Measurements from ENCODE around the gene CREBRF. TPM values are rescaled to one million over a fixed set of nuclear protein-coding genes. Genes with fewer than 3 reads are reported as not detected.

The CREBRF gene
- total and polyA plus RNA-seq, 2 donors (not counting 3 experiments of a cell fraction or from before 2014, with no cell fraction given), result 2.7 to 8.8 TPM

DNA sequence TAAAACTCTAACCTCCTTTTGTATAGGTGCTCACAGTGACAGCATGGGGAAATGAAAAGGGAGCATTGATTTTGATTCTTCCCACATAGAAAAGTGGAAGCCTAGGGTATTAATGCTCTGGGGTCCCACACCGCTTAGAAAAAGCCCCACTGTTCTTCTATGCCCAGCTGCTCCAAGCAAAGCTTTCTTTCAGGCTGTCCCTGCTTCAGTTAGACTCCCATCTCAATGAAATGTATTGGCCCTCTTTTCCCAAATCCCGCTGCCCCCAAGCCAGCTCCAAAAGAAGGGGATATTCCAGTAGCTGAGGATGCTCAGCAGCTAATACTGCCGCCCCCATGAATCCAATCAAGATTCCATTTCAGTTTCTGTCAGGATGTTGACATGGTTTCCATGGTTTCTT, 17.0 kb upstream of the CREBRF start:
- Histone ChIP-seq H3K27me3 (ENCODE audit: control insufficient read depth in 2 of 2, insufficient read depth in 2 of 2, low read length in 2 of 2) (no peaks in the 10 kb centered on the region), H3K79me2 (ENCODE audit: control insufficient read depth, insufficient read depth, low read length) (no peaks in the 10 kb centered on the region), H3K9me3 (replicated peaks; ENCODE audit: control insufficient read depth, insufficient read depth, low read length) (no peaks in the 10 kb centered on the region), H4K20me1 (replicated peaks; ENCODE audit: control insufficient read depth, extremely low read depth, insufficient read depth, low read length) (no peaks in the 10 kb centered on the region), H3K9ac (replicated peaks; ENCODE audit: extremely low read depth, insufficient read depth, low read length) (no peak overlapping the region), H2AFZ (ENCODE audit: low read depth, low read length) (no peak overlapping the region), H3K4me1 (ENCODE audit: control insufficient read depth, extremely low read depth, insufficient read depth, low read length) (peaks cover 14% of the 10 kb centered on the region), H3K36me3 (ENCODE audit: control insufficient read depth in 2 of 2, extremely low read depth in 1 of 2, insufficient read depth in 2 of 2, low read length in 2 of 2) (peaks cover 0 to 4% of the 10 kb centered on the region in 2 experiments), H3K27ac (ENCODE audit: insufficient read depth, low read depth, low read length) (no peak overlapping the region), H3K4me2 (ENCODE audit: insufficient read depth, low read length) (no peak overlapping the region), H3K9me1 (replicated peaks; ENCODE audit: control insufficient read depth, extremely low read depth, insufficient read depth, low read length) (no peaks in the 10 kb centered on the region), H3K4me3 (replicated peaks in 1 of 3; ENCODE audit: insufficient read depth in 1 of 3, low read depth in 1 of 3, low read length in 3 of 3) (no peak overlapping the region)
- ChIA-PET CTCF (interaction anchor here (1.2 to 1.9 kb wide), 2 partner anchors 10 to 332 kb away, joined by 3 to 5 read pairs; no protein-coding TSS in a partner anchor), POLR2A (no interaction called here)
- no peak for TF ChIP-seq POLR2AphosphoS5 (IDR thresholded peaks at IDR 0.05; ENCODE audit: insufficient read depth, low read depth, low read length)
- TF ChIP-seq GATA2 (IDR thresholded peaks at IDR 0.05; ENCODE audit: insufficient read depth, insufficient read length, low read depth, low read length), result no peak
- TF ChIP-seq, protein P1, sequence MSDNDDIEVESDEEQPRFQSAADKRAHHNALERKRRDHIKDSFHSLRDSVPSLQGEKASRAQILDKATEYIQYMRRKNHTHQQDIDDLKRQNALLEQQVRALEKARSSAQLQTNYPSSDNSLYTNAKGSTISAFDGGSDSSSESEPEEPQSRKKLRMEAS (IDR thresholded peaks at IDR 0.05; ENCODE audit: insufficient read depth, insufficient read length), result no peak
- no peak for TF ChIP-seq FOS (IDR thresholded peaks at IDR 0.05; ENCODE audit: borderline replicate concordance, insufficient read depth, low read length)
- no peak for TF ChIP-seq EZH2 (IDR thresholded peaks at IDR 0.05; ENCODE audit: borderline replicate concordance, low read depth, low read length, severe bottlenecking)
- no peak for TF ChIP-seq MYC (IDR thresholded peaks at IDR 0.05; ENCODE audit: low read depth, low read length)
- TF ChIP-seq POLR2A (IDR thresholded peaks at IDR 0.05; ENCODE audit: low read depth, low read length), result no peak
- TF ChIP-seq CTCF (IDR thresholded peaks at IDR 0.05; ENCODE audit: extremely low read depth in 1 of 2, insufficient read depth in 1 of 2, low read depth in 1 of 2, low read length in 2 of 2), result no peak
- TF ChIP-seq JUN (IDR thresholded peaks at IDR 0.05; ENCODE audit: borderline replicate concordance, insufficient read depth, insufficient read length, low read depth), result no peak
- FAIRE-seq (no peak), DNase-seq (ENCODE audit: low read depth, low spot score) (no peak)
- BruUV-seq (replicated peaks), result no TSS peak
- dilution Hi-C loops (cut with MboI; ENCODE audit: extremely low pct_ligation_motif_present, low sequenced_read_pairs) (no loop called here), intact Hi-C loops (cut with micrococcal nuclease) (no loop called here)
